ENCODE results near the gene SPRR2D. TPM values are rescaled to one million over a fixed set of nuclear protein-coding genes. Genes with fewer than 3 reads are reported as not detected.
A peak's percentile ranks its signal among the peaks of the same experiment; 100 is the strongest.
"Not testable (repeated sequence)": the region's sequence is repeated elsewhere in the genome, so short reads cannot be mapped to it uniquely, and the experiment has no call there.

SPRR2D gene
- not detected for total RNA-seq

DNA sequence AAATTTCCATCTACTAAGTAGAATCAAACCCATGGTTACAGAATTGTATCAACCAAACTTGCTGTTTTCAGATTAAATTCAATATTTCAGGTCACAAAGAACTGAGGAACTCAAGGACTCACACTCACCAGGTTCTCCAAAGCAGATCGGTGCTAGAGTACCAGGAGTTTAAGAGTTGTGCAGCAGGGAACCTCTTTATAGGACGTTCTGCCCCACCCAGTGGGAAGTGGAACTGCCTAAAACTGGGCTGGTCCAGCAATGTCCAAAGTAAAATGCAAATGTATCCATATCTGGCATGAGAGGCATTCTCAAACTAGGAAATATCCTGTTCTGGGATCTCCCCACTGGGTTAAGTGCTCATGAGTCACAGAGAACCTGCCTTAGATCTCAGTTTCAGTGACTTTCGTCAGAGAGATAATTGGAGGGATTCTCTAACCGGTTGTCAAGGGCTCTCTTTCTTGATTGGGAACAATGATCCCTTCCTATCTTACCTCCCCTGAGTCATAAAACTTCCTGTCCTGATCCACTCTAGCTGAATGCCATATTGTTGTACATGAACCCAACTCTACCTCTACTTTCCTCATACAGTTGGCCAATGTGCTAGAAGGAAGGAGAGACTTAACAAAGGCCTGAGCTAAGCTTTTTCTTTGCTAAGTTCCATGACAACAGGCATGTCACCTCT is at the start of gene SPRR2D:
Gene SPRR2D (minus strand): TSS at position 171 of the 682 bp plus-strand sequence. CDS start 774 bp downstream, outside the sequence.
- Mint-ChIP-seq H3K9me3 (no peaks in the 10 kb centered on the region), H3K36me3 (no peaks in the 10 kb centered on the region), H3K27me3 (peaks cover 37 to 81% of the 10 kb centered on the region in 2 donors), H3K4me1 (ENCODE audit: low read depth in 2 of 2) (no peaks in the 10 kb centered on the region), H3K27ac (no peak within 1 kb of the TSS), H3K4me3 (no peak within 1 kb of the TSS)
- ATAC-seq (no peak), DNase-seq (ENCODE audit: low spot score) (no peak)

DNA sequence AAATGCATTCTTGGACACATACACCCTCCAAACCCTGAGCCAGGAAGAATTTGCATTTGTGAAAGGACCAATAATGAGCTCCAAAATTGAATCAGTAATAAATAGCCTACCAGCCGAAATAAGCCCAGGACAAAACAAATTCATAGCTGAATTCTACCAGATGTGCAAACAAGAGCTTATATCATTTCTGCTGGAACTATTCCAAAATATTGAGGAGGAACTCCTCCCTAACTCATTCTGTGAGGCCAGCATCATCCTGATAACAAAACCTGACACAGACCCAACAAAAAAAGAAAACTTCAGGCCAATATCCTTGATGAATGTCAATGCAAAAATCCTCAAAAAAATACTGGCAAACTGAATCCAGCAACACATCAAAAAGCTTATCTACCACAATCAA is 46.7 kb upstream of the SPRR2D start:
- Mint-ChIP-seq H3K36me3 (no peaks in the 10 kb centered on the region), H3K4me1 (ENCODE audit: low read depth in 2 of 2) (no peaks in the 10 kb centered on the region), H3K9me3 (no peaks in the 10 kb centered on the region), H3K27ac (no peak overlapping the region), H3K4me3 (no peak overlapping the region), H3K27me3 (peaks cover 22 to 54% of the 10 kb centered on the region in 2 donors)
- ATAC-seq, result no peak
- DNase-seq (ENCODE audit: low spot score), result no peak

DNA sequence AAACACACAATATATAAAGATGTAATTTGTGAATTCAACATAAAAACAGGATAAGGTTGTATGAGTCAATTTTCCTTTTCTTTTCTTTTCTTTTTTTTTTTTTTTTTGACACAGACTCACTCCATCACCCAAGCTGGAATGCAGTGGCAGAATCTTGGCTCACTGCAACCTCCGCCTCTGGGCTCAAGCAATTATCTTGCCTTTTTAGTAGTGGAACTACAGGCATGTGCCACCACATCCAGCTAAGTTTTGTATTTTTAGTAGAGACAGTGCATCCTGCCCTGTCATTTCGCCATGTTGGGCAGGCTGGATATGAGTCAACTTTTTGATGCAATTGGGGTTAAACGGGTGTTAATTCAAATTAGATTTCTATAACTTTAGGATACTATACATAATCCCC is 40.8 kb upstream of the SPRR2D start:
- Mint-ChIP-seq H3K27me3 (peaks cover 15 to 33% of the 10 kb centered on the region in 2 donors), H3K4me1 (ENCODE audit: low read depth in 2 of 2) (no peaks in the 10 kb centered on the region), H3K4me3 (no peak overlapping the region), H3K9me3 (peaks cover 8% of the 10 kb centered on the region), H3K27ac (no peak overlapping the region), H3K36me3 (peaks cover 6% of the 10 kb centered on the region)
- DNase-seq (ENCODE audit: low spot score) (no peak), ATAC-seq (no peak)

DNA sequence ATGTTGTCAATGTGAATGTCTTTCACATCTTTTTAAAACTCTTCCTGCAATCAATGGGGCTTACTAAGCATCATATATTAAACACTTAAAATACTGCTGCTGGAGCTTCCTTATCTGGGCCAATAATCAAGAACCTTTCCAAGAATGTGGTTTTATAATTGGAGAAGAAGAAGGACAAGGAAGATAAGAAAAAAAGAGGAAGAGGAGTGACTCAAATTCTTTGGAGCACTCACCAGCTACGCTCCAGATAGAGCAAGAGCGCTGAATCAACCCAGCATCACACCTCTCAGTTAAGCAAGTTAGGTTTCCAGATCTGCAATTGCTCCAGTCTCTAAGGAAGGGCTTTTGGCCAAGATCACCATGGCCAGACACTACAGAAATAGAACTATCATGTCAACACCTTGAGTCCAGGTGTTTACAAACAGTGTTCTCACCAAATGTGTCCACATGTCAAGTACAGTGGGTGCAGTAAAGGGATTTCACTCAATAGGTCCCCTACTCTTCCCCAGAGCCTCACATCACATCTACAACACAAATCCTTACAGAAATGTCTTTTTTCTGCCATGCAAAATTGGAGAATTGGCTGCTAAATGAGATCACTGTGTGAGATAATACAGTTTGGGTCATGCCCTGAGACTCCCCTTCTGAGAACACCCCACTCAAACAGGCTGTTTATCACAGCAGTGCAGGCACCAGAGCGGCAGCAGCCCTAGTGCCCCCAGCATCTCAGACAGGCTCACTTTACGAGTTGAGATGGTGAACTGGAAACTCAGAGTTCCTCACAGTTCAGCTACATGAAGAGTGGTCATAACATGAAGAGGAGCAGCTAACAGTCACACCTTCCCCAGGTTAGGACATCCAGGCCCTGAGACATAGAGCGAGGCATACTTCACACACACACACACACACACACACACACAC is 32.1 kb upstream of the SPRR2D start:
- Mint-ChIP-seq H3K36me3 (no peaks in the 10 kb centered on the region), H3K27ac (no peak overlapping the region), H3K4me3 (no peak overlapping the region), H3K27me3 (peaks cover 15 to 33% of the 10 kb centered on the region in 2 donors), H3K9me3 (no peaks in the 10 kb centered on the region), H3K4me1 (ENCODE audit: low read depth in 2 of 2) (no peaks in the 10 kb centered on the region)
- ATAC-seq (no peak), DNase-seq (ENCODE audit: low spot score) (no peak)

DNA sequence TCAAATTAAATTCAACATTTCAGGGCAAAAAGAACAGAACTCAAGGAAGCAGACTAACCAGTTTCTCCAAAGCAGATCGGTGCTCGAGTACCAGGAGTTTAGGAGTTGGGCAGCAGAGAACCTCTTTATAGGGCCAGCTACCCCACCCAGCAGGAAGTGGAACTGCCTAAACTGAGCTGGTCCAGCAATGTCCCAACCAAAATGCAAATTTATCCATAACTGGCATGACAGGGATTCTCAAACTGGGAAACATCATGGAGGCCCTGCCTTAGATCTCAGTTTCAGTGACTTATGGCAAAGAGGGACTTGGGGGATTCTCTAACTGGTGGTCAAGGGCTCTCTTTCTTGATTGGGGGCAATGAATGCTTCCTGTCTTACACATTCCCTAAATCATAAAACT is 30.6 kb upstream of the SPRR2D start, which contains the start of gene SPRR2B:
Gene SPRR2B (minus strand): TSS at position 101 of the 400 bp plus-strand sequence. CDS start 772 bp downstream, outside the sequence.
- Mint-ChIP-seq H3K27me3 (peaks cover 22 to 40% of the 10 kb centered on the region in 2 donors), H3K36me3 (no peaks in the 10 kb centered on the region), H3K27ac (no peak within 1 kb of the TSS), H3K4me1 (ENCODE audit: low read depth in 2 of 2) (no peaks in the 10 kb centered on the region), H3K4me3 (no peak within 1 kb of the TSS), H3K9me3 (no peaks in the 10 kb centered on the region)
- no peak for ATAC-seq
- no peak for DNase-seq (ENCODE audit: low spot score)

DNA sequence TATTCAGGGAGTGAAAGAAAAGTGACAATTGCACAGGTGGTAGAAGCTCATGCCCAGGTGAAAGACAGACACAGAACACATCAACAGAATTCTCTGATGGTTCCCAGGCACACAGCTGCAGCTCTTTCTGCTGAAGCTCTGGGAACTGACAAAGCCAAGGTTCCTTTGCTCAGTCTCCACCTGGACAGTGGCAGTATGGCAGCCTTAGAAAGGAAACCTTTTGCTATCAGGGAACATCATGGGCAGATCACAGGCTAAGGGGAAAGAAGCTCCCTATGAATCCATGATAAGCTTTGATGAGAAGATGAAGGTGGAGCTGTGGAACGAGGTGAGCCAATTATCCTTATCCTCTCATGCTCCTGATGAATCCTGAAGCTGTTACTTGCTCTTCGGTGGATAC is 29.3 kb upstream of the SPRR2D start:
- Mint-ChIP-seq H3K9me3 (no peaks in the 10 kb centered on the region), H3K4me1 (ENCODE audit: low read depth in 2 of 2) (no peaks in the 10 kb centered on the region), H3K36me3 (peaks cover 4% of the 10 kb centered on the region), H3K4me3 (no peak overlapping the region), H3K27ac (no peak overlapping the region), H3K27me3 (peaks cover 24 to 52% of the 10 kb centered on the region in 2 donors)
- ATAC-seq (no peak), DNase-seq (ENCODE audit: low spot score) (no peak)

DNA sequence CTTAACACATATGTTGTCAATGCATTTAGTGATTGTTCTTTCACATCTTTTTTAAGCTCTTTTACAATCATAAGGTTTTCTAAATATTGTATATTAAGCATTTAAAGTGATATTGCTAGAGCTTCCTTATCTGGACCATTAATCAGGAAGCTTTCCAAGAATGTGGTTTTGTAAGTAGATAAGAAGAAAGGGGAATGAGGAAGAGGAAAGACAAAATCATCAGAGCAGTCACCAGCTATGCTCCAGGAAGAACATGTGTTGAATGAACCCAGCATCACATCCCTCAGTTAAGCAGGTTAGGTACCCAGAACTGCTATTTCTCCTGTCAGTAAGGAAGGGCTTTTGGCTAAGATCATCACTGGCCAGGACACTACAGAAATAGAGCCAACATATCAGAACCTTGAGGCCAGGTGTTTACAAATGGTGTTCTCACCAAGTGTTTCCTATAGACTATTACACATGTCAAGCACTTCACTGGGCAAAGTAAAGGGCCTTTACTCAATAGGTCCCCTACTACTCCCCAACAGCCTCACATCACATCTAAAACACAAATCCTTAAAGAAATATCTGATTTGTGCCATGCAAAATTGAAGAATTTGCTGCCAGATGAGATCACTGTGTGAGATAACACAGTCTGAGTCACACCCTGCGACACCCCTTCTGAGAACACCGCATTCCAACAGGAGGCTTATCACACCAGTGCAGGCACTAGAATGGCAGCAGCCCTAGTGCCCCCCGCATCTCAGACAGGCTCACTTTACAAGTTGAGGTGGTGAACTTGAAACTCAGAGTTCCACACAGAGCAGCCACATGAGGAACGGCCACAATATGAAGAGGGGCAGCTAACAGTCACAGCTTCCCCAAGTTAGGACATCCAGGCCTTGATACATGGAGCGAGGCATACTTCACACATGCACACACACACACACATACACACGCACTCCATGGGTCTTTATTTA is 18.2 kb upstream of the SPRR2D start:
- ATAC-seq (no peak), DNase-seq (ENCODE audit: low spot score) (no peak)
- no peak overlapping the region for H3K27ac Mint-ChIP-seq
- no peaks in the 10 kb centered on the region for H3K36me3 Mint-ChIP-seq
- no peaks in the 10 kb centered on the region for H3K9me3 Mint-ChIP-seq
- H3K27me3 Mint-ChIP-seq, result peaks cover 27 to 42% of the 10 kb centered on the region in 2 donors
- no peaks in the 10 kb centered on the region for H3K4me1 Mint-ChIP-seq (ENCODE audit: low read depth in 2 of 2)
- no peak overlapping the region for H3K4me3 Mint-ChIP-seq

DNA sequence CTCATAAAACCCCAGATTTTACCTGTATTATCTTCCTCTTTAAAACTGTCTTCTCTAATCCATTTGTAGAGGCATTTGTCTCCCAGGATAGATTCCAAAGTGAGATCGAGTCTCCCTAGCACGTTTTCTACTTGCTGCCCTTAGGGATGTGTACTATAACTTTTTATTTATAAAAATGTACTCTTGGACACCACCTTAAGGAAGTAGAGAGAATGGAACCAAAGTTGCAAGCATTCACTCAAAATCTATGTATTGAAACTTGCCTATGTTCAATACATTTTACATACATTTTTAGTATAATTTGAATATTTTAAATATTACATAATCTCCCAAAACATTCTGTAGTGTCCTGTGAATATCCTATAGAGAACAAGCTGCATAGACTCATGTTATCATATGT is 17.2 kb upstream of the SPRR2D start:
- H3K27ac Mint-ChIP-seq, result no peak overlapping the region
- no peak overlapping the region for H3K4me3 Mint-ChIP-seq
- H3K27me3 Mint-ChIP-seq, result peaks cover 28 to 51% of the 10 kb centered on the region in 2 donors
- no peaks in the 10 kb centered on the region for H3K4me1 Mint-ChIP-seq (ENCODE audit: low read depth in 2 of 2)
- DNase-seq (ENCODE audit: low spot score) (no peak), ATAC-seq (no peak)
- H3K36me3 Mint-ChIP-seq, result no peaks in the 10 kb centered on the region
- H3K9me3 Mint-ChIP-seq, result no peaks in the 10 kb centered on the region

DNA sequence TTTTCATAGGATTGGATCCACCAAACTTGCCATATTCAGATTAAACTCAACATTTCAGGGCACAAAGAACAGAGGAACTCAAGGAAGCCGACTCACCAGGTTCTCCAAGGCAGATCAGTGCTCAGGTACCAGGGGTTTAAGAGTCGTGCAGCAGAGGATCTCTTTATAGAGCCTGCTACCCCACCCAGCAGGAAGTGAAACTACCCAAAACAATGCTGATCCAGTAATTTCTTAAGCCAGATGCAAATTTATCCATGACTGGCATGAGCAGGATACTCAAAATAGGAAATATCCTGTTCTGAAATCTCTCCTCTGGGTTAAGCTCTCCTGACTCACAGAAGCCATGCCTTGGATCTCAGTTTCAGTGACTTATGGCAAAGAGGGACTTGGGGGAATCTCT is 16.5 kb upstream of the SPRR2D start, which contains the start of gene SPRR2A:
Gene SPRR2A (minus strand): TSS at position 138 of the 400 bp plus-strand sequence. CDS start 777 bp downstream, outside the sequence.
- H3K27me3 Mint-ChIP-seq, result peaks cover 35 to 58% of the 10 kb centered on the region in 2 donors
- H3K4me3 Mint-ChIP-seq, result no peak within 1 kb of the TSS
- H3K27ac Mint-ChIP-seq, result no peak within 1 kb of the TSS
- H3K36me3 Mint-ChIP-seq, result no peaks in the 10 kb centered on the region
- no peak for ATAC-seq
- no peak for DNase-seq (ENCODE audit: low spot score)
- H3K4me1 Mint-ChIP-seq (ENCODE audit: low read depth in 2 of 2), result no peaks in the 10 kb centered on the region
- peaks cover 3% of the 10 kb centered on the region for H3K9me3 Mint-ChIP-seq

DNA sequence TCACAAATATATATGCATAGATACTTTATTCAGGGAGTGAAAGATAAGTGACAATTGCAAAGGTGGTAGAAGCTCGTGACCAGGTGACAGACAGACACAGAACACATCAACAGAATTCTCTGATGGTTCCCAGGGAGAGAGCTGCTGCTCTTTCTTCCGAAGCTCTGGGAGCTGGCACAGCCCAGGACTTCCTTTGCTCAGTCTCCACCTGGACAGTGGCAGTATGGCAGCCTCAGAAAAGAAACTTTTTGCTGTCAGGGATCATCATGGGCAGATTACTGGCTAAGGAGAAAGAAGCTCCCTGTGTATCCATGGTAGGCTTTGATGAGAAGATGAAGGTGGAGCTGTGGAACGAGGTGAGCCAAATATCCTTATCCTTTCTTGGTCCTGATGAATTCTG is 15.2 kb upstream of the SPRR2D start:
- not testable (repeated sequence) for H3K9me3 Mint-ChIP-seq; DNase-seq (ENCODE audit: low spot score); H3K27ac Mint-ChIP-seq; H3K4me1 Mint-ChIP-seq (ENCODE audit: low read depth in 2 of 2); H3K36me3 Mint-ChIP-seq; ATAC-seq; H3K4me3 Mint-ChIP-seq
- peaks cover 39 to 65% of the 10 kb centered on the region in 2 donors for H3K27me3 Mint-ChIP-seq

DNA sequence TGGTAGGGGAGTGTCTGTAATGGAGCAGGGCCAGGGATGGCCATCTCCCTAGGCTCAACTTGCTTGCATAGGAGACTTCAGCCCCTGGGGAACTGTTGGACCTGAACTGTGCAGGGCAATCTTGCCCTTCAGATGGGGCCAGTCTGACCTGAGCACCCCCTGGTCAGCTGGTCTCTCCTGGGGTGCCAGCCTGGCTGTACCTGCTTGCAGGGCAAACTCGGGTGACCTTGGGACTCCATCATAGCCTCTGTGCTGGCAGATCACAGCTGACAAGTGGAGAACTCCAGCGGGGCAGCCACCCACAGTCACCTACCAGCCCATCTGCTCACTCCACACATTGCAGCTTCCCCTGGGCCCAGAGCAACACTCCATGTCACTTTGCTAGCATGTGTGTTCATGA is 8.3 kb upstream of the SPRR2D start:
- DNase-seq (ENCODE audit: low spot score) (no peak), ATAC-seq (peak in 1 of 2 donors; percentile 31)
- Mint-ChIP-seq H3K27ac (no peak overlapping the region), H3K36me3 (no peaks in the 10 kb centered on the region), H3K4me1 (ENCODE audit: low read depth in 2 of 2) (no peaks in the 10 kb centered on the region), H3K9me3 (peaks cover 3% of the 10 kb centered on the region), H3K4me3 (no peak overlapping the region), H3K27me3 (peaks cover 35 to 64% of the 10 kb centered on the region in 2 donors)

DNA sequence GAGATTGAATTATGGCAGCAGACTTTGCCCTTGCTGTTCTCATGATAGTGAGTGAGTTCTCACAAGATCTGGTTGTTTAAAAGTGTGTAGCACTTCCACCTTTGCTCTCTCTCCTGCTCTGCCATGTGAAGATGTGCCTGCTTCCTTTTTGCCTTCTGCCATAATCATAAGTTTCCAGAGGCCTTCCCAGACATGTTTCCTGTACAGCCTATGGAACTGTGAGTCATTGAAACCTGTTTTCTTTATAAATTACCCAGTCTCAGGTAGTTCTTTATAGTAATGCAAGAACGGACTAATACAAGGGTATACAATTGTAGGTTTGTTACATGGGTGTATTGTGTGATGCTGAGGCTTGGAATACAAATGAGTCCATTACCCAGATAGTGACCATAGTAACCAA is 5.7 kb downstream of the SPRR2D start:
- peaks cover 21 to 51% of the 10 kb centered on the region in 2 donors for H3K27me3 Mint-ChIP-seq
- ATAC-seq, result no peak
- no peak overlapping the region for H3K27ac Mint-ChIP-seq
- no peak for DNase-seq (ENCODE audit: low spot score)
- no peaks in the 10 kb centered on the region for H3K9me3 Mint-ChIP-seq
- no peak overlapping the region for H3K4me3 Mint-ChIP-seq
- no peaks in the 10 kb centered on the region for H3K4me1 Mint-ChIP-seq (ENCODE audit: low read depth in 2 of 2)
- no peaks in the 10 kb centered on the region for H3K36me3 Mint-ChIP-seq

DNA sequence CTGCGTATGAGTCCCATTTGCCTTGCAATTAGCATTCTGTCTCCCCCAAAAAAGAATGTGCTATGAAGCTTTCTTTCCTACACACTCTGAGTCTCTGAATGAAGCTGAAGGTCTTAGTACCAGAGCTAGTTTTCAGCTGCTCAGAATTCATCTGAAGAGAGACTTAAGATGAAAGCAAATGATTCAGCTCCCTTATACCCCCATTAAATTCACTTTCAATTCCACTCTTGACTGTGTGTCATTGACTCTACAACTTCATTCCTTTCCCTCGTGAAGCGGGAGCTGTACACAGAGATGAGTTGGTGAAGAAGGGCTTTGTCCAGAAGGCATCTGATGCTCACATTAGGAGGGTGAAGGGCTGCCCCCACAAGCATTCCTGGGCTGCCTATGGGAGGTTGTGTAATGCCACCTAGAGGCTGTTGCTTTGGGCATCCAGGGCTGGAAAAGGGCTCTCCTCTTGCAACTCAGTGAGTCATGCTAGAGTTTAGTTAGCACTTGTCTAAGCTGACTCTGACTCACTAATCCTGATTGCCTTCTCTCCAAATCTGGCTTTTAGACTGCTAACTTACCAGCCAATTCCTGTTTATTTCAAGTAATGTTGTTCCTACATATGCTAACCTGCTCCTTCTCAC is 8.1 kb downstream of the SPRR2D start:
- ATAC-seq (no peak), DNase-seq (ENCODE audit: low spot score) (no peak)
- Mint-ChIP-seq H3K9me3 (no peaks in the 10 kb centered on the region), H3K4me3 (no peak overlapping the region), H3K27me3 (peaks cover 20 to 47% of the 10 kb centered on the region in 2 donors), H3K36me3 (no peaks in the 10 kb centered on the region), H3K4me1 (ENCODE audit: low read depth in 2 of 2) (no peaks in the 10 kb centered on the region), H3K27ac (no peak overlapping the region)

Measured in natural killer cell treated with Interleukin-12 subunit alpha and Interleukin-12 subunit beta and Interleukin-15 and Interleukin-18, amount 100 ng/mL, for 72 hours (primary cell).